NOMO-1 treated with DMSO at 0.1 percent for 48 hours (cell line): ENCODE measurements around the gene ZNF438.
"Not testable (repeated sequence)": the region's sequence is repeated elsewhere in the genome, so short reads cannot be mapped to it uniquely, and the experiment has no call there.

Experiments used
- DNase-seq: peaks from one replicate; lab custom pipeline; 2025; ENCODE audit not compliant: unreplicated experiment; lab: John Stamatoyannopoulos, UW

The ZNF438 gene

DNA sequence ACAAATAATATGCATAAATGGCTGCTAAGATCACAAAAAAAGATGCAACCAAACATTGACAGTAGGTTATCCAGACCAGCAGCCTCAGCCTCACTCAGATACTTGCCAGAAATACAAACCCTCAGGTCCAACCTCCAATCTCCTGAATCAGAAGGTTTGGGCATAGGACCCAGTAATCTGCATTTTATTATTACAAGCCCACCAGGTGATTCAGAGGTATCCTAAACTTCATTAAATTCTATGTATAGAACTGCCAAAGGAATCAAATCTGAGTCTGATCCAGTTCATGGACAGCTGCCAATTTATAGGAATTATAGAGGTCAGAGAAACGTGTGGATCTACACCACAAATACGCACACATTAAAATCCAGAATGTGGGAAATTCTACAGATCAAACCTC is 41.3 kb downstream of the ZNF438 start:
- no peak for DNase-seq

DNA sequence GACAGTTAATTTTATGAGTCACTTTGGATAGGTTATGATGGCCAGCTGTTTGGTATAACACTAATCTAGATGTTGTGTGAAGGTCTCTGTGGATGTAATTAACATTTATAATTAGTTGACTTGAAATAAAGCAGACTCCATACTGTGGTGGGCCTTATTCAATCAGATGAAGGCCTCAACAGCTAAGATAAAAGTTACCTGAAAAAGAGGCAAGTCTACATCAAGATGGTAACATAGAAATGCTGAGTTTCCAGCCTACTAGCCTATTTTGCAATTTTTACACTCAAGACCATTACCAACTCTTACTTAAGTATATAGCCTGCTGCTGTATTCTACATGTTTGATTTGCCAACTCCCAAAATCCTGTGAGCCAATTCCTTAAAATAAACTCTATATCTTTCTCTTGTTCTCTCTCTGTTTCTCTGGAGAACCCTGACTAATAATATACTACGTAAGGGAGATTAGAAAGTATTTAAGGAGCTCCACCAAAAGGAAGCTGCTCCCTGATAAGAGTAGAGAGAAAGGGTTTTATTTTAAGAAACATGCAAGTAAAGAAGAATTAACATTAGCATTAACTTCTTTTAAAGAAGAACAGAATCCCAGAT is 42.7 kb downstream of the ZNF438 start:
- no peak for DNase-seq

DNA sequence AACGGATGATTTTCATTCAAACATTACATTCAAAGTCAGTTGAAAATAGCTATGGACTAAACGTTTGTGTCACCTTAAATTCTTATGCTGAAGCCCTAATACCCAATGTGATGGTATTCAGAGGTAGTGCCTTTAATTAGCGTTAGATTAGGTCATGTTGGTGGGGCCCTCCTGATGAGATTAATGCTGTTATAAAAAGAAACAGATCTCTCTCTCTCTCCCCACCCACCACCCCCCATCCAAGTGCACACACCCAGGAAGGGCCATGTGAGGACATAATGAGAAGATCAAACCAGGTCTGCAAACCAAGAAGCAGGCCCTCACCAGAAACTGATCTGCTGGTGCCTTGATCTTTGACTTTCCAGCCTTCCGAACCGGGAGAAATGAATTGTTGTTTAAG is 44.2 kb downstream of the ZNF438 start:
- DNase-seq = no peak

DNA sequence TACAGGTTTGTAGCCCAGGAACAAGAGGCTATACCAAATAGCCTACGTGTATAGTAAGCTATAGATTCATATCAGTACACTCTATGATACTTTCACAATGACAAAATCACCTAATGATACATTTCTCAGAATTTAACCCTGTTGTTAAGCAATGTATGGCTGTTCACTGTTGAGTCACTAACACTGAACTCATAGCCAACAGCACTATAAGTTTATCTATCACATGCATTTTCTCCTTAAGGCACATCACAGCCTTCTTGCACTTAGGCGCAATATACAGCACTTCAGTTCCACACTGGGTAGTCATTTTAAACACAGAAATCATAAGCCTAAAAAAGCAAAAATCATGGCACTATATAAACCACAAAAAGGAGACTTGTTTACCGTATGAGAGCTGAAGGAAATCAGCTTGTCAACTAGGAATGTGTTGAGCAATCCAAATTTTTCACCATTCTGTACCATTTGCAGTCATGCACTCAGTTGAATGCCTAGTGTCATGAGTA is 45.6 kb downstream of the ZNF438 start:
- peak; percentile 37 for DNase-seq

DNA sequence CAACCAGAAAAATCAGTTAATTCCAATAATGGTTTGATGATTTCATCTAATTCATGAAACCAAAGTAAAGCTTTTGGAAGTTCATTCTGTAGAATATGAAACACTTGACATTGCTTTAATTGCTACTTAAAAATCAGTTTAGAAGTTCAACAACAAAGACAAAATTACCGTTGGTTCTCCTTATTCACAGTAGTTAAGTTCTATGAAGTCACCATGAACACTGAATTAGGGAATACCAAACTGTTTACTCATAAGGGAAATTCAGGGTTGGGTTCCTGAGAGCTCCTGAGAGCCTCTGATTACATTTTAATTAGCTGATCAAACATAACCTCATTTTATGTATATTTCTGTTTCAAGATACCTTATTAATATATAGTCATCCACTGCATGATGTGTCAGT is 46.2 kb downstream of the ZNF438 start:
- DNase-seq = no peak

DNA sequence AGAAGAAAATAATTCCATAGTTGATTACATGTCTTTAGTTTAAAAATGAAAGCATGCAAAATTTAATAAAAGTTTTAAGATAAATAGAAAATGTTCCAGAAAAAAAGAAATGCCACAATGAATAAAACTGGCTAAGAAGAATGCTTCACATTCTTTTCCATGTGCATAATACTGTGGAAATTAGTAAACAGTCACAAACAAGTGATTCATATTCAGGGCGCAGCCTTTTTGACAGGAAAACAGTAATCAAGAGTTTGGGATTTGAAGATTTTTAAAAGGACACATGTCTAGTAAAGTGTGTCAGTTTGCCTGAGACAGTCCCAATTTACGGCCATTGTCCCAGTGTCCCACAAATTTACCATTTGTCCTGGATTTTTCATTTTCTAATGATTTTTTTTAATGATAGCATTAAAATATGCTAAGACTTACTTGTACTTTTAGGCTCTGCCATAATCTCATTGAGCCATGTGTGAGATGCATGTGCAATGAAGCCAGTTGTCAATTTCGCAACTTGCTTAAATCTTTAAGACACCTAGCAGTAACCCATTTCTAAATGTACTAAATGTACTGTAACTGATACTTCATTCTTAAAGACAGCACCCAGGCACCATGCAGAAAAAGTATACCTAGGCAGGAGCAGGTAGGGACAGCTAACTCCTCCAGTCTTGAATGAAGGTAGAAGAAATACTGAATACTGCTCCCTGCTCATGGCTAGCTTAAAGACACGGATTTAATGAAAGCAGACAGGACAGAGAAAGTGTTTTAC is 46.9 kb downstream of the ZNF438 start:
- DNase-seq = peak; percentile 45

DNA sequence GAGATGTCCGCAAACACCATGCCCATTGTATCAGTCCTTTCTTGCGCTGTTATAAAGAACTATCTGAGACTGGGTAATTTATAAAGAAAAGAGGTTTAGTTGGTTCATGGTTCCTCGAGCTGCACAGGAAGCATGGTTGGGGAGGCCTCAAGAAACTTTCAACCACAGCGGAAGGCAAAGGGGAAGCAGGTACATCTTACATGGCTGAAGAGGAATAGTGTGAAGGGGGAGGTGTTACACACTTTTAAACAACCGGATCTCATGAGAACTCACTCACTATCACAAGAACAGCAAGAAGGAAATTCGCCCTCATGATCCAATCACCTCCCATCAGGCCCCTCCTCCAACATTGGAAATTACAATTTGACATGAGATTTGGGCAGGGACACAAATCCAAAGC is 48.5 kb downstream of the ZNF438 start:
- not testable (repeated sequence) for DNase-seq

DNA sequence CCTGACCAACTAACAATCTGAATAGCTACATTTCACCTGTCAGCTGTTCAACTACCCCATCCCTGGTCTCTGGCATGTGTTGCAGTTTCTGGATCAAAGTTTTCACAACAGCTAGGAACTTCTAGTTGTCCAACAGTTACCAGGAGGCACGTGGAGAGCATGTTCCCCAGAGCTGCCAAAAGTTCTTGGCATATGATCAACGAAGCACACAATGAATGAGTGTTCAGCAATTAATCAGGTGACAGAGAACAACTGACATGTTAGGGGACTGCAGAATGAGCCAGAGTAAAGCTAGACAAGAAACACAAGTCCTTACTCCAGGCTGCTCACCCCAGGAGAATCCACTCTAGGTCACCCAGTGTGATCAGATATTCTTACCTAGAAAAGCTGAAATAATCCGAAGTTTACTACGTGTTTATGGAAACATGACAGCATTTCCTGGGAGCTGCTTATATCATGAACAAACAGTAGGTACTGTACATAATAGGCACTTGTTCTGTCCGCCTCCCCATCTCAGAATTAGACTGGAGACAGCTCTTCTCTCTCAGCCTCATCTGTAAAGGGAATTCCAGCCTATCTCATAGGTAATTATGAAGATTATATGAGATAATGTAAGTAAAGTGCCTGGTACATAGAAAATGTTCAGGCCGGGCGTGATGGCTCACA is 50.6 kb downstream of the ZNF438 start:
- no peak for DNase-seq

DNA sequence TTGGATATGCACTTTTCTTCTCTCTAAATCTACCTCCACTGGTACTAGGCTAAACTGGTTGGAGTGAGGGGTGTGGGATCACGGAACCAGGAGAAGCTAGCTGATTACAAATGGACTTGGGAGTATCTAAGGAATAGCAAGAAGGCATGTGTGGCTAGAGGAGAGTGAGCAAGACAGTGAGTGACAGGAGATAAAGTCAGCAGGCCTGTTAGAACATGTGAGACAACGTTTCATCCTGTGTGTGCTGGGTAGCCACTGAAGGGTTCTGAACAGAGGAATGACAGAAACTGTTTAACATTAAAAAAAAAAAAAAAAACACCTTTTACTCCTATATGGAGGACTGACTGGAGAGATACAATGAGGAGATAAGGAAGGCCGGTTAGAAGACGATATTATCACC is 51.7 kb downstream of the ZNF438 start:
- no peak for DNase-seq

DNA sequence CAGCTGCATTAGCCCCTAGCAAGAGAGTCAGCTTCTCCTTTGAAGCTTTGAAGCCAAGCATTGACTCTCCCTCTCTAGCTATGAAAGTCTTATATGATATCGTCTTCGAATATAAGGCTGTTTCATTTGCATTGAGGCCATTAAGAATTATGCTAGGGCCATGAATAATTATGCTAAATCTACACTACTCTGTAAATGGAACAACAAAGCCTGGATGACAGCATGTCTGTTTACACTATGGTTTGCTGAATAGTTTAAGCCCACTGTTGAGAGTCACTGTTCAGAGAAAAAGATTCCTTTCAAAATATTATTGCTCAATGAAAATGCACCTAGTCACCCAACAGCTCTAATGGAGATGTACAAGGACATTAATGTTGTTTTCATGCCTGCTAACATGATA is 52.8 kb downstream of the ZNF438 start:
- no peak for DNase-seq

DNA sequence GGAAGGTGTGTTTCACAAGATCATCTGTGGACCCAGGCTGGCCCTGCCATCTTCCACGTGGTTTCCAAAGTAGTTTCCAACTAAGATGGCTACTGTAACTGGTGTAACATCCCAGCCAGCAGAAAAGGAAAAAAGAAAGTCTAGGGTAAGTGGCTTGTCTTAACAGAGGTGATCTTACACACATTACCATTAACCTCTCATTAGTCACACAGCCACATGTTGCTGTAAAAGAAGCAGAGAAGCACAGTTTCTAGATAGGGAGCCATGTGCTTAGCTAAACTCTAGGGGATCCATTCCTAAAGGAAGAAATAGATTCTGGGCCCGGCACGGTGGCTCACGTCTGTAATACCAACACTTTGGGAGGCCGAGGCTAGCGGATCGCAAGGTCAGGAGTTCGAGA is 54.3 kb downstream of the ZNF438 start:
- no peak for DNase-seq

DNA sequence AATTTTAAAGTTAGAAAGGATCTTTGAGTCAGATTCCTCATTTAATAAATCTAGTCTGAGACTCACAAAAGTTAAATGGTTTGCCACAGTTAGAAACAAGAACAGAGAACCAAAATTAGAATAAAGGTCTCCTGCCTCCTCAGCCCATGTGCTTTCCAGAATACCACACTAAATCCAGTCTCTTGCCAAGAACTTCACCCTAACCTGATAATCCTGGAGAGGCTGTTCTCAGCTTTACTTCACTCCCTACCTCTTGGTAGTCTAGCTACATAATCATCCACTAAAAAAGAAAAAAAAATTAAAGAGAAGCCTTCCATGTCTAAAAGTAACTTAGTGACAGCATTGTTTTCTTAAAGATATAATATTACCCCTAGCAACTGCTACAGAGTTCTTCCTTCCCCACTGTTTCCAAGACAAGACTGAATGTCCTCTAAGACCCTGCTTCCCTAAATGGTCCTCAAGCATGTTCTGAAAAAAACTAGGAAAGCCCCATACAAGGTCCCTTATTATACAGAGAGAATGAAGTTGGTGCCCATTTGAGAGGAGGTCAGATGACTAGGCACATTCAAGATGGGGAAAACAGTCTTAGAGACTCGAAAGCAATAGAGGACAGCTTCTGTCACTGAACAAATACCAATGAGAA is 56.8 kb downstream of the ZNF438 start:
- no peak for DNase-seq

DNA sequence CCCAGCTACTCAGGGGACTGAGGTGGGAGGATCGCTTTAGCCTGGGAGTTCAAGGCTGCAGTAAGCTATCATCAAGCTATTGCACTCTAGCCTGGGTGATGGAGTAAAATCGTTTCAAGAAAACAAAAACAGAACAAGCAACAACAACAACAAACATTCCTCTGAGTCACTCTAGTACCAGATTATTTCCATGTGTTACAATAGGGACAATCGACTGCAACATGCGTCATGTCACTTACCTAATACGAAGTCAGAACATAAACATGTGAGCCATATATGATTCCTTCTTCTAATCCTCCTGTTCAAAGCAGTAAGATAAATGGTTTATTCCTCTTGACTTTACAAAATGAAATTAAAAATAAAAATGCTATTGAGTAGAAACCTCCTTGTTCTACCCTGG is 57.3 kb downstream of the ZNF438 start:
- no peak for DNase-seq

DNA sequence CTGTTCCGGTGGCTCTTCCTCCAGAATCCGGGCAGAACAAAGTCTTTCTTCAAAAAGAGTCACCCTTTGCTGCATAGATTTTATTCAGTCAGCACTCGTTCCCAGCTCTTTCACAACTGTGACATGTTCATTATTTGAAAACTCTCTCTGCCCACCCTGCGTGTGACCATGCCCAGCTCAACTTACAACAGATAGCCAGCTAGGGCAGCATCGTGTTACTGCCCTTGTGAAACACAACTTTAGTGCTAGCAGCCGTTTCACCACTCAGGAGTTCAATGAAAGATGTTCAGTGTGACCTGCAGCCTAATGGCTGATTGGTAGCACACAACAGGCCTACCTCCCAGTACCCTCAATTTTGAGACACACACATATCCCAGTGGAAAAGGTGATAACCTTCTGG is 57.9 kb downstream of the ZNF438 start:
- DNase-seq = no peak

DNA sequence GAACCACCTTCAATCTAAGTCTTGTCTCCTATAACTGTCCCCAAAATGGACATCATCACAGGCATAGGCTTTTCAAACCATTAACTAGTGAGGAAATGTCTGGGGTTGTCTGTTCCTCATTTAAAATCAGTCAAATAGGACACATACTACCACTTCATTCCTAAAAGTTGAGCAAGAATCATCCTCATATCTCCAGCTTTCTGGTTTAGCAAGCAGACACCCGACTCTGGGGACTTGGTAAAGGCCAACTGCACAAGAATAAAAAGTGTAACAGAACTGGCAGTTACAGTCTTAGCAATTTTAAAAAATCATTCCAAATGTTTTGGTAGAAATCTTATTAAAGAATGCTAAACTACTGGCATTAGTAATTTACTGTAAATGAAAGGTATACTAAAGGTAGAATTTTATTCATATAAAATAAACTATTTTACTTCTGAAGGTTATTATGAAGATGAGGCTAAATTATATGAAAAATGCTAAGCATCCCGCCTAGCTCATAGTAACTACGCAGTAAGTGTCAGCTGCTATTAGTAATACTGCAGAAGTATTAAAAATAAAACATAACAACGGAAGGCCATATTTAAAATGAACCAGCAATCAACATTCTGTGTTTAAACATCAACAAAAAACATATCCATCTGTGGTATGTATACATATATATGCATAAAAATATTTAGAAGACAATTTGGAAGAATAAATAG is 60.8 kb downstream of the ZNF438 start:
- DNase-seq = no peak

DNA sequence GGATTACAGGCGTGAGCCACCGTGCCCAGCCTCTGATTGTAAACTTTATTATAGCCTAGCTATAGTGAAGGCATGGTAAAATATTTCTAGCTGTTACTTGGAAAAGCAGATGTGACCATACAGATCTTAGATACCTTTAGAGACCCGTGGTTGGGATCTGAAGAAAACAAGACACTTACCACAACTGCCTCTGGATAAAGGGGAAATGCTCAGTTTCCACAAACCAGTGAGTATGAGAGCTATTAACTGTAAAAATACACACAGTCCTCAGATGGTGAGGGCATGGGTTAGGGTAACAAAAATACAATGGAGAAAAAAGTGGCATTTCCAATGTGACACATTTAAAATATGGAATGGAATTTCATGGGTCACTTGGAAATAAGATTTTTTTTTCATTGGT is 63.0 kb downstream of the ZNF438 start:
- no peak for DNase-seq

DNA sequence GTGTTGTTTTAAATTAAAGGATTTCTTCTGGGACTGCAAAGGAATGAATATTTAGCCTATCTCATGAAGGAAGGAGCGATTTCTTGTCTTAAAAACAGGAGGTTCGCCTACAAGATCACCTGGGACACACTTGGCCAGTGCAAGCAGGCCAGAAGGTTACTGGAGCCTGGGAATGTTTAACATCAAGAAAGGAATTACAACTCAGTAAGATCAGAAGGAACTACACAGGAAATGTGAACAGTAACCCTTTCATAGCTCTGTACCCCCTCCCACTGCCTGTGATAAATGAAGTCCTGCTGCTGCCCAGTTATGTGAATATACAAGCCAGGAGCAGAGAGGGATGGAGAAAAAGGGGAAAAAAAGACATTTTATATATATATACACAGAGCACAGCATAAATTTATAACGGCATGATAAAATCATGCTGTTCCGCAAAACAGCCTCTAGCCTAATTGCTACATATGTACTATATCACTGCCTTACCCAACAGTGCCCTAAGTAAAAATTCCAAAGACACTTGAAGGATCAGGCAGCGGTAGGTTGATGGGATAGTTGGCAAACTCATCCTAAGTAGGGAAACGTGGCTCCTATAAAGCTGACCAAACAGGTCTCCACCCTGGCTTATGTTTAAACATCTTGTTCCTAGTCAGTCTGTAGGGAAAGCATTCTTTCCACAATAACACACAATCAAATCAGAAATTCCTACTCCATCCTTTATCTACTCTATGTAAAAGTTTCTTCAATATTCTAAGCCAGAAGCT is 63.8 kb downstream of the ZNF438 start:
- DNase-seq = no peak

DNA sequence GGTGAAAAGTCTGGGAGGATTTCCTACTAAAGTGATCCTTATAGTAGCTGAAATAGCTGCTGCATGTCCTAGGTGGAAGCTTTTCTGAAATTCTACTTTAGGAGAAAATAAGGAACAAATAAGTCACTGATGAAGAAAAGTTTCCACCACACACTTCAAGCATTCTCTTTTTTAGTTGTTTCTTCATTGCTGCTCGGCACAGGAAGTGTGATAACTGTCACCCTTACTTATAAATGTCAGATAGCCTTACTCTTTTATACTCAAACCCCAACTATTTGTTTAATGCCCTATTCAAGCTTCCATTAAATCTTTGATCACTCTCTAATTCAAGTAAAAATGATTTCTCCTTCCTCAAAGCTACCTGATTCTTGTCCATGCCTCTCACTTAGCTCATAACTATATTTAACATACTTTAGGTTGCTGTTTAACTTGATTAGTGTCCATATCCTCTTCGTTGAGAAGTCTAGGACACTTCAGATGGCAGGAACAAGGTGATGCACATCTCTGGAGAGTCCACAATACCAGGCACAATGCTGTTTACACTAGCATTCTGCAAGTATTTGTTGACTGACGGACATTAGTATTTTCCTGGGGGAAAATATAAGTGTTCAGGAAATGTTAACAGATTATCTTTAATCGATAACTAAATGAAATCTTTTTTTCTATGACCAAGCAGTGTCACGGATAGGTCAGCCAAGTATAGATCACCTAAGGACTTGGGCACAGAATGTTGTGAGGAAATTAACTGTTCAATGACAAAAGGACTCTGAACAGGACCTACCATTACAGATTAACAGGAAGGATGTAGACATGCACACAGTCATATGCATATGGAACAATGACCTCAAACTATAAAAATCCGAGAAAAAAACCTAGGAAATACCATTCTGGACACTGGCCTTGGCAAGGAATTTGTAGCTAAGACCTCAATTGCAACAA is 67.4 kb downstream of the ZNF438 start:
- DNase-seq = peak; percentile 42

DNA sequence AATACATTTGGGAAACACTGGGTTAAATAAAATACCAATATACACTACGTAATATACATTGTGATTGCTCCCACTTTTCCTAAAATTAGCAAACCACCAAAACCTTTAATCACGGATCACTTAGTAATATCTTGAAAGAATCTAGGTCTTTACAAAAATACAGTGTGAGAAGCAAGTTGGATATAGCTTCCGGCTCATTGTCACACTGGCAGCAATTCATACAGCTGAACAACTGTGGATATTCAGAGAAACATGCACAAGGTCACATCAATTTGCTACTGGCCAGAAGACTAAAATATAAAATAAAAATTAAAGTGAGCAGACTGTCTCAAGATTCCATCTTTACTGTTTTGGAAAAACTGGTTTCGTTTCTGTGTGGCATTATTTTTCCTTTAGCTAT is 69.1 kb downstream of the ZNF438 start:
- DNase-seq = no peak
